ENCODE measurements around the gene ITPRIP.

GRCh38 chr10:104323085-104323484, 15.2 kb downstream of the ITPRIP start:
- no peak for TF ChIP-seq TCF4 (CRISPR knock-in tag; IDR thresholded peaks at IDR 0.05; ENCODE audit: borderline replicate concordance)
- TF ChIP-seq, protein P1, sequence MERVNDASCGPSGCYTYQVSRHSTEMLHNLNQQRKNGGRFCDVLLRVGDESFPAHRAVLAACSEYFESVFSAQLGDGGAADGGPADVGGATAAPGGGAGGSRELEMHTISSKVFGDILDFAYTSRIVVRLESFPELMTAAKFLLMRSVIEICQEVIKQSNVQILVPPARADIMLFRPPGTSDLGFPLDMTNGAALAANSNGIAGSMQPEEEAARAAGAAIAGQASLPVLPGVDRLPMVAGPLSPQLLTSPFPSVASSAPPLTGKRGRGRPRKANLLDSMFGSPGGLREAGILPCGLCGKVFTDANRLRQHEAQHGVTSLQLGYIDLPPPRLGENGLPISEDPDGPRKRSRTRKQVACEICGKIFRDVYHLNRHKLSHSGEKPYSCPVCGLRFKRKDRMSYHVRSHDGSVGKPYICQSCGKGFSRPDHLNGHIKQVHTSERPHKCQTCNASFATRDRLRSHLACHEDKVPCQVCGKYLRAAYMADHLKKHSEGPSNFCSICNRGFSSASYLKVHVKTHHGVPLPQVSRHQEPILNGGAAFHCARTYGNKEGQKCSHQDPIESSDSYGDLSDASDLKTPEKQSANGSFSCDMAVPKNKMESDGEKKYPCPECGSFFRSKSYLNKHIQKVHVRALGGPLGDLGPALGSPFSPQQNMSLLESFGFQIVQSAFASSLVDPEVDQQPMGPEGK (CRISPR knock-in tag; IDR thresholded peaks at IDR 0.05; ENCODE audit: borderline replicate concordance): no peak
- TF ChIP-seq OSR1 (CRISPR knock-in tag; IDR thresholded peaks at IDR 0.05): no peak
- TF ChIP-seq, protein P2, sequence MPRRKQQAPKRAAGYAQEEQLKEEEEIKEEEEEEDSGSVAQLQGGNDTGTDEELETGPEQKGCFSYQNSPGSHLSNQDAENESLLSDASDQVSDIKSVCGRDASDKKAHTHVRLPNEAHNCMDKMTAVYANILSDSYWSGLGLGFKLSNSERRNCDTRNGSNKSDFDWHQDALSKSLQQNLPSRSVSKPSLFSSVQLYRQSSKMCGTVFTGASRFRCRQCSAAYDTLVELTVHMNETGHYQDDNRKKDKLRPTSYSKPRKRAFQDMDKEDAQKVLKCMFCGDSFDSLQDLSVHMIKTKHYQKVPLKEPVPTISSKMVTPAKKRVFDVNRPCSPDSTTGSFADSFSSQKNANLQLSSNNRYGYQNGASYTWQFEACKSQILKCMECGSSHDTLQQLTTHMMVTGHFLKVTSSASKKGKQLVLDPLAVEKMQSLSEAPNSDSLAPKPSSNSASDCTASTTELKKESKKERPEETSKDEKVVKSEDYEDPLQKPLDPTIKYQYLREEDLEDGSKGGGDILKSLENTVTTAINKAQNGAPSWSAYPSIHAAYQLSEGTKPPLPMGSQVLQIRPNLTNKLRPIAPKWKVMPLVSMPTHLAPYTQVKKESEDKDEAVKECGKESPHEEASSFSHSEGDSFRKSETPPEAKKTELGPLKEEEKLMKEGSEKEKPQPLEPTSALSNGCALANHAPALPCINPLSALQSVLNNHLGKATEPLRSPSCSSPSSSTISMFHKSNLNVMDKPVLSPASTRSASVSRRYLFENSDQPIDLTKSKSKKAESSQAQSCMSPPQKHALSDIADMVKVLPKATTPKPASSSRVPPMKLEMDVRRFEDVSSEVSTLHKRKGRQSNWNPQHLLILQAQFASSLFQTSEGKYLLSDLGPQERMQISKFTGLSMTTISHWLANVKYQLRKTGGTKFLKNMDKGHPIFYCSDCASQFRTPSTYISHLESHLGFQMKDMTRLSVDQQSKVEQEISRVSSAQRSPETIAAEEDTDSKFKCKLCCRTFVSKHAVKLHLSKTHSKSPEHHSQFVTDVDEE (CRISPR knock-in tag; IDR thresholded peaks at IDR 0.05): no peak
- no peak for TF ChIP-seq TOX (CRISPR knock-in tag; IDR thresholded peaks at IDR 0.05; ENCODE audit: borderline replicate concordance)
- TF ChIP-seq SNAI2 (CRISPR knock-in tag; IDR thresholded peaks at IDR 0.05): no peak
- TF ChIP-seq ARNTL (CRISPR knock-in tag; IDR thresholded peaks at IDR 0.05; ENCODE audit: borderline replicate concordance, low read depth): no peak
- TF ChIP-seq ZNF70 (CRISPR knock-in tag; IDR thresholded peaks at IDR 0.05): no peak
- TF ChIP-seq ZFP30 (CRISPR knock-in tag; IDR thresholded peaks at IDR 0.05): no peak
- no peak for TF ChIP-seq CSRNP3 (CRISPR knock-in tag; IDR thresholded peaks at IDR 0.05)
- no peak for TF ChIP-seq PPARA (CRISPR knock-in tag; IDR thresholded peaks at IDR 0.05; ENCODE audit: borderline replicate concordance)
